Spinal cord (tissue), 10 donors: ENCODE data around the gene CDK11B. TPM values are rescaled to one million over a fixed set of nuclear protein-coding genes. Genes with fewer than 3 reads are reported as not detected.

ENCODE experiments used
- DNase-seq, 6 donors: peaks; one replicate each; pipeline versions ENCODE4 v3.0.0 to v3.0.0-alpha.2; 2013 to 2015; ENCODE audit warnings: low spot score in 6 of 6, low read depth in 4 of 6
- H3K27ac ChIP-seq: one replicate; pipeline ENCODE4 v1.5.1; 2013; ENCODE audit warnings: low read depth, low read length, control low read depth
- H3K27me3 ChIP-seq: one replicate; pipeline ENCODE4 v1.6.1; 2013; ENCODE audit warnings: low read length; ENCODE audit not compliant: control insufficient read depth, insufficient read depth
- H3K36me3 ChIP-seq: one replicate; pipeline ENCODE4 v1.6.1; 2013; ENCODE audit warnings: low read length; ENCODE audit not compliant: control insufficient read depth, insufficient read depth
- H3K4me1 ChIP-seq: one replicate; pipeline ENCODE4 v1.6.1; 2013; ENCODE audit warnings: low read length; ENCODE audit not compliant: control insufficient read depth, insufficient read depth
- H3K4me3 ChIP-seq: one replicate; pipeline ENCODE4 v1.5.1; 2013; ENCODE audit warnings: low read depth, low read length, control low read depth
- H3K9me3 ChIP-seq: one replicate; pipeline ENCODE4 v1.6.1; 2013; ENCODE audit warnings: low read length; ENCODE audit not compliant: control insufficient read depth, insufficient read depth
- WGBS: methylation state at CpG from one replicate; pipeline ENCODE4 v1.1.5; 2013; ENCODE audit warnings: missing lambda C conversion rate; ENCODE audit not compliant: insufficient coverage; 5-methylcytosine and 5-hydroxymethylcytosine counted together
- polyA plus RNA-seq, 2 donors: library from polyadenylated mRNA; unstranded; fragments of 120-200 nt; gene quantifications; one replicate each; pipeline ENCODE4 v1.2.1, GENCODE V29; 2013; ENCODE audit not compliant: insufficient read length in 2 of 2
- total RNA-seq, 2 donors: library from RNA; depleted of rRNA in 1 of 2; stranded (reverse); fragments of 120-200 nt in 1 of 2; fragments of >200 nt in 1 of 2; gene quantifications; one replicate each; pipeline versions ENCODE4 v1.2.3 to v1.2.4, GENCODE V29; 2013 to 2014
- donor health status: healthy.

Gene CDK11B
- total and polyA plus RNA-seq, 4 donors: 7.0 to 44.5 (median 29.6) TPM

- Histone ChIP-seq H3K36me3 (peaks cover 35% of the 10 kb centered on the region), H3K9me3 (no peaks in the 10 kb centered on the region), H3K27me3 (no peaks in the 10 kb centered on the region), H3K4me1 (peaks cover 11% of the 10 kb centered on the region), H3K4me3 (no peak overlapping the region), H3K27ac (no peak overlapping the region)
- 94% methylated on average over 12 of the region's 13 CpGs for WGBS
- DNase-seq: no peak
Observed at GRCh38 chr1:1606232-1606631, 52.6 kb downstream of the CDK11B start.

- peaks cover 5% of the 10 kb centered on the region for H3K27me3 ChIP-seq
- no peaks in the 10 kb centered on the region for H3K9me3 ChIP-seq
- H3K27ac ChIP-seq: no peak overlapping the region
- 89% methylated on average over 16 of the region's 17 CpGs for WGBS
- H3K36me3 ChIP-seq: peaks cover 35% of the 10 kb centered on the region
- H3K4me1 ChIP-seq: peaks cover 16% of the 10 kb centered on the region
- no peak overlapping the region for H3K4me3 ChIP-seq
- DNase-seq: no peak
Observed at GRCh38 chr1:1605724-1606123, 53.1 kb downstream of the CDK11B start.

- Histone ChIP-seq H3K4me3 (no peak overlapping the region), H3K27me3 (peaks cover 7% of the 10 kb centered on the region), H3K4me1 (peaks cover 22% of the 10 kb centered on the region), H3K36me3 (peaks cover 32% of the 10 kb centered on the region), H3K9me3 (no peaks in the 10 kb centered on the region), H3K27ac (no peak overlapping the region)
- DNase-seq: no peak
- 76% methylated on average over 13 of the region's 14 CpGs for WGBS
Observed at GRCh38 chr1:1605034-1605591, 53.7 kb downstream of the CDK11B start.

- no peak for DNase-seq
- H3K27me3 ChIP-seq: peaks cover 7% of the 10 kb centered on the region
- H3K27ac ChIP-seq: no peak overlapping the region
- H3K9me3 ChIP-seq: no peaks in the 10 kb centered on the region
- no peak overlapping the region for H3K4me3 ChIP-seq
- peaks cover 32% of the 10 kb centered on the region for H3K36me3 ChIP-seq
- H3K4me1 ChIP-seq: peaks cover 22% of the 10 kb centered on the region
- 85% methylated on average over 11 of the region's 15 CpGs for WGBS
Observed at GRCh38 chr1:1604374-1605033, 54.3 kb downstream of the CDK11B start.

GRCh38 chr1:1603671-1604373, 55.0 kb downstream of the CDK11B start:
- Histone ChIP-seq H3K4me1 (peaks cover 27% of the 10 kb centered on the region), H3K9me3 (no peaks in the 10 kb centered on the region), H3K27ac (no peak overlapping the region), H3K36me3 (peaks cover 32% of the 10 kb centered on the region), H3K27me3 (peaks cover 12% of the 10 kb centered on the region), H3K4me3 (no peak overlapping the region)
- WGBS: 82% methylated on average over 12 of the region's 13 CpGs
- no peak for DNase-seq

GRCh38 chr1:1602968-1603506, 55.8 kb downstream of the CDK11B start:
- Histone ChIP-seq H3K4me3 (no peak overlapping the region), H3K36me3 (peaks cover 35% of the 10 kb centered on the region), H3K4me1 (peaks cover 35% of the 10 kb centered on the region), H3K27ac (no peak overlapping the region), H3K27me3 (peaks cover 17% of the 10 kb centered on the region), H3K9me3 (no peaks in the 10 kb centered on the region)
- WGBS: 74% methylated on average over 10 of the region's 13 CpGs
- DNase-seq: no peak

GRCh38 chr1:1602304-1602967, 56.4 kb downstream of the CDK11B start:
- H3K27me3 ChIP-seq: peaks cover 23% of the 10 kb centered on the region
- DNase-seq: no peak
- H3K36me3 ChIP-seq: peaks cover 36% of the 10 kb centered on the region
- no peak overlapping the region for H3K27ac ChIP-seq
- WGBS: 43% methylated on average over 8 of the region's 18 CpGs
- H3K4me3 ChIP-seq: no peak overlapping the region
- H3K9me3 ChIP-seq: no peaks in the 10 kb centered on the region
- H3K4me1 ChIP-seq: peaks cover 41% of the 10 kb centered on the region

GRCh38 chr1:1601564-1602303, 57.1 kb downstream of the CDK11B start:
- Histone ChIP-seq H3K9me3 (no peaks in the 10 kb centered on the region), H3K27me3 (peaks cover 27% of the 10 kb centered on the region), H3K36me3 (peaks cover 33% of the 10 kb centered on the region), H3K27ac (no peak overlapping the region), H3K4me1 (peaks cover 46% of the 10 kb centered on the region), H3K4me3 (no peak overlapping the region)
- WGBS: 86% methylated on average over 14 of the region's 15 CpGs
- DNase-seq: no peak
